Adrenal gland (tissue), 5 donors: Measurements from ENCODE around the gene ITPR3.

Experiments
- CTCF ChIP-seq, 6 experiments: fragments of 450-650 bp in 4 of 6; fragments of 200-600 bp in 2 of 6; sonication (generic) in 1 of 6; IDR thresholded peaks; 1 replicate in 5 of 6; 2 replicates in 1 of 6; pipeline versions ENCODE4 v1.5.1 to v1.8.0; 2016 to 2021; ENCODE audit warnings: antibody characterized with exemption in 6 of 6, mild to moderate bottlenecking in 2 of 6, moderate library complexity in 1 of 6
- POLR2A ChIP-seq, 2 donors: fragments of 450-650 bp; IDR thresholded peaks; one replicate each; pipeline ENCODE4 v1.6.1; 2017; ENCODE audit warnings: antibody characterized with exemption in 2 of 2, mild to moderate bottlenecking in 2 of 2, moderate library complexity in 1 of 2
- donor health status: DM: no; HTN: no; CAD: no.

DNA sequence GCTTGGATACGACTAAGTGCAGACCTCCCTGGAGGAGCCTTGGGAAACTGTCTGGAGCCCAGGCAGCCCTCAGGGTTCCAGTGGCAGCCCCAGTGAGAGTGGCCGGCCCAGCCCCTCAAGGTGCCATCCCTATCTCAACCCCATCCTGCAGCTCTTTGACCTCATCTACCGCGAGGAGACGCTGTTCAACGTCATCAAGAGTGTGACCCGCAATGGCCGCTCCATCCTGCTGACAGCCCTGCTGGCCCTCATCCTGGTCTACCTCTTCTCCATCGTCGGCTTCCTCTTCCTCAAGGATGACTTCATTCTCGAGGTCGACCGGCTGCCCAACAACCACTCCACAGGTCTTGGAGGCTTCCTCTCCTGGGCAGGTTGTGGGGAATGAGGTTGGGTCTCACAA, 69.6 kb downstream of the ITPR3 start:
- TF ChIP-seq CTCF (IDR thresholded peaks at IDR 0.05) (no peak), POLR2A (IDR thresholded peaks at IDR 0.05) (no peak)
